Cortex of kidney (tissue), 1 donor: ENCODE results near the gene DHX30.

ENCODE experiments used
- DNase-seq: peaks from one replicate; lab custom pipeline; 2025; lab: John Stamatoyannopoulos, UW

Gene DHX30

DNA sequence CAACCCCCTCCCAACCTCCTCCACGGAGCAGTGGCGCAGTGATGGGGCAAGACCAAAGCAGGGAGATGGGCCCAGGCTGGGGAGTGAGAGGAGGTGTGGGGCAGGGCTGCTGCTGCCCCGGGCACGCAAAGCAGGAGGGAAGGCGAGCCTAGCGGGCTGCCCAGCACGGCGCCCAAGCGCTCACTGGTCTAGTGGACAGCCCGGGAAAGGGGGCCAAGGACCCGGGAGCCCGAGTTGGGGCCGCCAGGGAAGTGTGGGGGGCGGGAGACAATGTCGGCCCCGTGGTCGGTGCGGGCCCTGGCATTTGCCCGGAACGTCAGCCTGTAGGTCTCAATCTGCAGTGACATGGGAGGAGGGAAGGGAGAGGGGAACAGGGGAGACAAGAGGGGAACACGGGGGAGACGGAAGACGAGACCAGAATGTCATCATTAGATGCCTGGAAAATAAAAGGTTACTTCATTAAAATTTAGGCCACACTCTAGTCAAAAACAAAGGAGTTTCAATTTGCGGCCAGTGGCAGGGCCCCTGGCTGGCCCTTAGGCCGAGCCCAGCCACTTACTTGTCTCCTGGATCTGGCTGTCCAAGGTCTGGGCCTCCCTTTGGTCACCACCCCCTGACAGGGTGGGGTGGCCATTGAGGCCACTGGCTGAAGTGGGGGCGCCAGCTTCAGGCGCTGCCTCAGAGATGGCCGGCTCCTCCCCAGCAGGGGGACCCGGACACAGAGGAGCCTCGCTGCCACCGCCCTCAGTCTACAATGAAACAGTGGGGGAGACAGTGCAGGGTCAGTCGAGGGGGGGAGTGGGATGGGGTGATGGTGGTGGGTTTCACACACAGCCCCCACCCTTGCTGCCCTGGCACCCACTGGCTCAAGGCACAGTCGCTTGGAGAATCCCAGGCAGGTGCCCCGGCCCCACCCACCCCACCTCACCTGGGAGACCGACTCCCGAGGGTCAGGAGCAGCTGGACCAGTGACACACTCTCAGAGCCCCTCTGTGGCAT is 50.0 kb downstream of the DHX30 start:
- DNase-seq, result no peak

DNA sequence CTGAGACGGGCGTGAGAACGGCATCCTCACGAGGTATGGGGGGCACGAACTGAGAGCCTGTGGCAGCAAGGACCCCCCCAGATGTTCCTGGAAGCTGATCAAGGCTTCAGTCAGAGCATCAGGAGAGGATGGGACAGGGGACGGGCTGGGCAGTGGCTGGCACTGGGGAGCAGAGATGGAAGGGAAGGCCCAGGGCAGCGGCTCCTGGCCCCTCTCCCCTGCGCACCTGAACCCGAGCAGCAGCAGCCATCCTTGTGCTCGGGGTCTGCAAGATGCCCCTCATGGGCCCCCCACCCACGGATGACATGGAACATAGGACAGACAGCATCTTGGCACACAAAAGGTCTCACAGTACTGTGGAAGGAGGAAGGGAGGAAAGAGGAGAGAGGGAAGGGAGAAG is 51.3 kb downstream of the DHX30 start:
- DNase-seq, result no peak

DNA sequence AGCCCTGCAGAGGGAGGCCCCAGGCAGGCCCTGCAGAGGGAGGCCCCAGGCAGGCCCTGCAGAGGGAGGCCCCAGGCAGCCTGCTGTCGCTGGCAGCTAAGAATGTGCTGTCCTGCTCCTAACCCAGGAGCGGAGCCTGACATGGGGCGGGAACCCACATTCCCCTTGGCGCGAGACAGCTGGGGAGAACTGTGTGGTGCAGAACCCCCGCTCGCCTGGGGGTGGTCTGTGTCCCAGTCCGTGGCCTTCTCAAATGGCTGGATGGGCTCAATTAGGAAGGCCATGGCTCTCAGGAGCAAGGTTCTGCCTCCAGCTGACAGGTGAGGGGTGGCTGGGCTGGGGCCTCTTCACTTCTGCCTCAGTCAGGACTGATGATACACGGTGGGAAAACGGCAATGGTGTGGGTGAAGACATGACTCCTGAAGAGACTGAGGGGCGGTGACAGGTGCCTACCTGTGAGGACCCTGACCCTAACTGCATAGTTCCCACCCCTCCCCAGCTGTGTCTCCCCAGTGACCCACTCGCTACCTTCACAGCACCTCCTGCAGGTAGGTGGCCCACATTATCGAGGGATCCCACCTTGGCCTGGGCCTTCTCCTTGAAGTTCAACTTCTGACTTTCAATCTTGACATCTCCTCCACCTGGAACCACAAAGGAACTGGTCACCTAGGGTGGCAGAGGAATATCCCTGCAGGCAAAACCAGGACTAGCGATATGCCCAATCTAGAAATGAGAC is 52.0 kb downstream of the DHX30 start:
- DNase-seq, result no peak

DNA sequence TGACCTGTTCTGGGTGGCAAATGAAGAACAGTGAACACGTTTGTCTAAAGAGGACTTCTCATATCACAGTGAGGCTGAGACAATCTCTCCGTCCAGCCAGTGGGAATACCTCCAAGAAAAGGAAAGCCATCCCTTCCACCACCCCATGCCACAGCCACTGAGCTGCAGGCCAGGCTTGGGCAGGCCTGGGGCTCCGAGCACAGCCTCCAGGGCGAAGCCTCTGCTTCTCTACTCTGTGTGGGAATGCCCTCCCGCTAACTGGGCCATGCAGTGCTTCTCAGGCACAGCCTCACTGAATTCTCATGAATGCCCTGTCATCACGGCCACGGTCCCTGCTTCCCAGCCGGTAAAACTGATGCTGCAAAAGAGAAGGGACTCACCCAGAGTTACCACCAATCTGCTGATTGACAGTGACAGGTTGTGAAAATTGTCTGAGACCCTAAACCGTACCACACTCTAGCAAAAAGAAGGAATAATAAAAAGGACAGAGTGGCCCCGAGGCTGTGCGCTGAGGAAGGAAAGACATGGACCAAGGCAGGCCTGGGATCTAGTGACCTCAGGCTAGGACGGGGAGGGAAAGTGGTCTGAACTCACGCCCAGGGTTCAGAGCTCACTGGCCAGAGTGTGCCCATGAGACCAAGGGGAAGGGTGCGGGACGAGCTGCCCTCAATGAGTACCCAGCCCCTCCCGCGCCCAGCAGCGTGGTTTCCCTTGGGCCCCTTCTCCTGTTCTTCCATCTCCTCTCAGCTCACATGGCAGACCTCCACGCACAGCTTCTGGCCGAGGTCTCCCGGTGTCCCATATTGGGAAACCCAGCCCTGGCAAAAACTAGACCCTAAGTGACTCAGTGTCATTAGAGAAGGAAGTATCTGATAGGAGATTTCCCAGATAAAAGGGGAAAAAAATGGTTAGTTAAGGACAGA is 52.8 kb downstream of the DHX30 start:
- DNase-seq, result no peak

DNA sequence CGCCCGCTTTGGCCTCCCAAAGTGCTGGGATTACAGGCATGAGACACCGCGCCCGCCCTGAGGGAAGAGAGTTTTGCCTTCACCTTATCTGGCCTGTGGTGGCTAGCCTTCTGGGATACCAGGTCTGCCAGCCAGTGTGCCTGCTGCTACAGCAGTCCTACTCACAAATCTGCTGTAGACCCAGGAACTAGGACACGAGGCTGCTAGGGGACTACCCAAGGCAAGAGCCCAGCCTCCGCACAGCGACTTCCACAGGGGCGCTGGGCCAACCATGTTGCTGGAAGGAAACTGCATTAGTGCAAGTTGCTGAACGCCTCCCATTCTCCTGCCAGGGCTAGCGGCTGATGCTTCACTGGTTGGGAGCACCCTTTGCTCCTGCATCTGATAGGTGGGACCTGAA is 53.7 kb downstream of the DHX30 start:
- no peak for DNase-seq

DNA sequence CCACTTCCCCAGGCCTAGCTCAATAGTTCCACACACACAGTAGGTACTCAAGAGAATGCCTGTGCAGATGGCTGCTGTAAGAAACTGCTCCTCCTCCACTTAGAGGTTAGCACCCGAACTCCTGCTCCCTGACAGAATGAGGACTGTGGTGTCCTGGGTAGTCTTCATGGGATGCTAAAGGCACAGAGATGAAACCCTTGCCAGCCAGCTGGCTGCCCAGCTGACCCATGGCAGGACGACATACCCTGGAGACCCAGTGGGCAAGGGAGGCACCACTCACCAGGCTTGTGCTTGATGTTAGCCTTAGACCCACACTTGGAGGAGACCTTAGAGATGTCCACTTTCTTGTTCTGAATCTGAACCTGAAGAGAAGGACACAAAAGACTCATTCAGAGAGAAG is 54.2 kb downstream of the DHX30 start:
- DNase-seq, result no peak

DNA sequence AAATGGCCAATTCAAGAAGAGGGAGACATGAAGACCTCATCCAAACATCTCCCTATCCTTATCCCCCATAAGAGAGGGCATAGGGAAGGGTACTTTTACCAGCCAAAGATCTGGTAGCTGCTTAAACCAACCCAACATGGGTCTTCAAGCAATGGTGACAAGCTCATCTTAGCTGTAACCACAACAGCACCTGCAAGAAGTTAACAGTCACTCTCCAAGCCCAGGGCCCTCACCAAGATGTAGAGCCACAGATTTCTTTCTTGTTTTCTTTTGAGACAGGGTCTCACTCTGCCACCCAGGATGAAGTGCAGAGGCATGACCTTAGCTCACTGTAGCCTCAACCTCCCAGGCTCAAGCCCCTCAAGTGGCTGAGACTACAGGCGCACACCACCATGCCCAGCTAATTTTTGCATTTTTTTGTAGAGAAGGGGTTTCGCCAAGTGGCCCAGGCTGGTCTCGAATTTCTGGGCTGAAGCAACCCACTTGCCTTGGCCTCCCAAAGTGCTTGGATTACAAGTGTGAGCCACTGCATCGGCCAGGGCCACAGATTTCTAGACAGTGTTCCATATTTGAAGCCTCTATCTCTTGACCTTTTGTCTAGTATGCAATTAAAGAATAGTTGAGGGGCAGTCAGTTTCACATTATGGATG is 57.1 kb downstream of the DHX30 start:
- DNase-seq, result no peak

DNA sequence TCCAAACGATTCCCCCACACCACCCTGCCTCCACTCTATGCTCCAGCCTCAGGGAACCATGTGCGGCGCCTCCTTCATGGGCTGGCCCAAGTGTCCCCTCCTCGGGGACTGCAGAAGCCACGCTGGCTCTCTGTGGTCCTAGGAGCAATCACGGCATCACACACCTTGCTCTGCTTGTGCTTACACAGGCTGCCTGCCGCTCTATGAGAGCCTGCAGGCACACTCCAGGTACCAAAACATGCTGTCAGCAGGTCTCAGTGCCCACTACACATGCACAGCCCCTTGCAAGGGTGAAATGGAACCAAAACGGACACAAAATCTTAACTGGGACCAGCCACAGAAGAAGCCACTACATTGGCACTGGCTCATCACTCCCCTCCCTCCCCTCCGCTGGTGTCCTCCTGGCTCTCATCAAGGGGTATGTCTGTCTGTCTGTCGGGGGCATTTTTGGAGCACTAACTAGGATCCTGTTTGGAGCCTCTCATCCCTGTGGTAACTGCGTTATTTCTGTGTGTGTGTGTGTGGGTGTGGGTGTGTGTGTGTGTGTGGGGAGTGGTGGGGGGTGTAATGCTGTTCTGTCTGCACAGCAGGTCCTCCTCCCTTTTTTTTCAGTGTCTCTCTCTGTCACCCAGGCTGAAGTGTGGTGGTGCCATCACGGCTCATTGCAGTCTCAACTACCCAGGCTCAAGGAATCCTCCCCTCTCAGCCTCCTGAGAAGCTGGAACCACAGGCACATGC is 60.6 kb downstream of the DHX30 start:
- DNase-seq, result no peak

DNA sequence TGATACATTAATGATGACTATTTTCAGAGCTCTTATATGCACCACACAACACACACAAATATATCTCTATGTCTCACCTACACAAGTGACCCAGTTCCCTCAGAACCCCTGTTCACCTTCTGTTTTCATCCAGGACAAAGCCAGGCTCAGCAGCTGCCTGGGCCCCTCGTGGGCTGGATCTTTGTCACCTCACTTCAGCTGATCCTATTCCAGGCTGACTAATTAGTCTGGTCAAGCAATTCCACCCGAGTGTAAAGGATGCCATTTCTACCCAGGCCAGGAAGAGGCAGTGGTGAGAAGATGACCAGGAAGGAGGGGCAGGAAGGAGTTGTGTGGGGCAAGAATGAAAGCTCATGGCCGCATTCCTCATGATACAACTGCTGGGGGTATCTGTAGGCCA is 62.3 kb downstream of the DHX30 start:
- no peak for DNase-seq

DNA sequence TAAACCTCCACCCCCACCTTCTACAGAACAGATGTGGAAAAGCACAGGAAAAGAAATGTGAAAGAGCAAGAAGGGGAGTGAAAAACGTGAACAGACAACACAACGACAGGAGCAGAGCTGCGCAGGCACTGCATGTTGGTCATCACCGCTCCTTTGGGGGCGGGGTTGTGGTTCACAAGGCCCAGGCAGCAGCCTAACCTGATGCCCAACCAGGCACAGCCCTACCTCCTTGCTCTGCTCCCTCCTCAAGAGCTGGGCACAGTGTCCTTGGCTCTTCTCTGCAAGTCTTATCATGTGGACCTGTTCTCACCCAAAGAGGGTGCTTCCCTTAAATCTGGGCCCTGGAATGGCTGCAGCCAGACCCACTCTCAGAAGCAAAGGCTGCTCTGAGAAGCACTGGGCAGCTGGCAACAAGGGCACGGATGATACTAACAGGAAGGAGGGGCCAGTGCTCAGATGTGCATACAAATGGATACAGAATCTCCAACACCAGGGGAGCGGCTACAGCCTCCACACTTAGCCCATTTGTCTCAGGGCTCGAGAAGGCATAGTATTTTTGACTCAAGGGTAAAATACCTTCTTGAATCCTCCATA is 64.6 kb downstream of the DHX30 start:
- no peak for DNase-seq

DNA sequence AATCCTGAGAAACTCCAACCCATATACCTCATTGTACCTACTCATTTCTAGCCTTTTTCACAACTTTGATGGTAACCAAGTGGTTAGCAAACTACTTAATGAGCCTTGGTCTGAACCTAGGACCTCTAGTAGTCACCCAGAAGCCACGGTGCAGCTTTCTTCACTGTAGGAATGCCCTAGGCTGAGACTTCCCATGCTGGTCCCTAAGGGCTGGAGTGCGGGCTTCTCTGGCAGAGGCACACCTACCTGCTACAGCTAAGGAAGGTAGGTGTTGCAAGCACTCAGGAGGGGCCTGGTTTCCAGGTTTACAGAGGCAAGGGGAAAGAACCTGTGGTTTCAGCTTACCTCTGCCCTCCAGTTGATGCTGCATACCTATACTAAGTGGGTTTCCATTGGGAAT is 65.4 kb downstream of the DHX30 start:
- no peak for DNase-seq

DNA sequence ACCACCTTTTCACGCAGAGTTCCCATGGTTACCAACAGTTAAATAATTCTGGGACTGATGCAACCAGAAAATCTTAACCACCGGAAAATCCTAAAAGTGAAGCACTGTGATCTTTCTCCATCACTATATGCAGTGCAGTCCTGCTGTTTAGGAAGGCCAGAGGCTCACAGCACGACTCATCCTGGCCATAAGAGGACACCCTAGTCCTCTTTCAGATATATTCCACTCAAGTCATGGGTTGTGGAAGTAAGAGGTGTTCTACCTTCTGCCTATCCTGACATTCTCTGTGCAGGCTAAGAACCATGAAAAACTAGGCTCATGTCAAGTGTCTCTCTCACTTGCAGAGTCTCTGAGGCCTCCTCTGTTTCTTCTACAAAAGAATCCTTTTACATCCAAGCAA is 67.2 kb downstream of the DHX30 start:
- no peak for DNase-seq

DNA sequence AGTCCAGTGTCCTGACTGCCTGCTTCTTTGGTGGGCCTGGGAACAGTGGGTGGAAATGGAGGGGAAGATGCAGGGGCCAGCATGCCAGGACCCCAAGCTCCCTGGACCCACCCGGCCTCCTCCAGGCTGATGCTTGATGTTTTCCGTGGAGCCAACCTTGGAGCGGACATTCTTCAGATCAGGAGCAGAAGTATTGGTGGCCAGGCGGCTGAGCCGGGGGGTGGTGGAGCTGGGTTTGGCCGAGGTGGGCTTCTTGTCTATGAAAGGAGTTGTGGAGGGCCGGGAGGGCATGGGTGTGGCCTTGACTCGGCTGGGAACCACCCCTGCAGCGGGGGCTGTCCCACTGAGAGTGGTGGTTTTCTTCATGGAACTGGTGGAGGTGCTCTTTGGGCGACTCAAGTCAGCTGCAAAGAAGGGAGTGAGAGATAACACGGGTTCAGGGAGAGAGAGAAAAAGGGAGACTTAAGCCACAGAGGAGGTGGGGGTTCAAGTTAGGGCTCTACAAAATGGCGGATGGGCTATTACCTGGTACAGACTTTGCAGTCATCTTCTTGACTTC is 67.8 kb downstream of the DHX30 start:
- DNase-seq, result no peak

DNA sequence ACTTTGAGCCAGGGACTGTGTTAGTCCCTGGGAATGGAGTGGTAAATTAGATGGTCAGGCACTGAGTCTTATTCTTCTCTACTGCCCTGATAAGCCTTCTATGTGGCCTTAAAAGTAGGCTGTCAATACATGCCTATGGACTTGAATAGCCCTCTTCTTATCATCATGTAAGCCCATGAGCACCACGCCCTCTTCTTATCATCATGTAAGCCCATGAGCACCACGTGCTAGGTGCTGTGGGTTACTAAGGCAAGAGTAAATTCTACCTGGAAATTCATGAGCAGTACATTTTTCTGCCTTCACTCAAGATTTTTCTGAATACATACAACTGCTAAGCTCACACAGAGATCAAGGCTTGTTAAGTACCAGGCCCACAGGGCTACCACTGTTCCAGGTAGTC is 68.5 kb downstream of the DHX30 start:
- DNase-seq, result no peak

DNA sequence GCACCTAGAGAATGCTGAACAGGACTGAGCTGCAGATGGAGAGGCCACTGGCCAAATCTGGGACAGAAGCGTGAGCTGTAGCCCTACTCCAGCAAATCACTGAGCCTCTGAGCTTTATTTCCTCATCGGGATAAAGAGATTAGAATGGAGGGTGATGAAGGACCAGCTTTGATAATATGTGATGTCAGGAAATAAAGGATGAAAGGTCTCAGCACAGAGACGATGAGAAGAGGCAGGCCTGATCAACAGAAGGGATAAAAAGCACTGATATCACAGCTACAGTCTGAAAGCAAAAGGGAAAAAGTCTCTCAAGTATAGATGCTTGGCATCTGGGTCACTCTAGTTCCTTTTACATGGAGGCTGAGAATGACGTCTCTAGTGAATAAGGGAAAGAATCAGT is 70.0 kb downstream of the DHX30 start:
- no peak for DNase-seq

DNA sequence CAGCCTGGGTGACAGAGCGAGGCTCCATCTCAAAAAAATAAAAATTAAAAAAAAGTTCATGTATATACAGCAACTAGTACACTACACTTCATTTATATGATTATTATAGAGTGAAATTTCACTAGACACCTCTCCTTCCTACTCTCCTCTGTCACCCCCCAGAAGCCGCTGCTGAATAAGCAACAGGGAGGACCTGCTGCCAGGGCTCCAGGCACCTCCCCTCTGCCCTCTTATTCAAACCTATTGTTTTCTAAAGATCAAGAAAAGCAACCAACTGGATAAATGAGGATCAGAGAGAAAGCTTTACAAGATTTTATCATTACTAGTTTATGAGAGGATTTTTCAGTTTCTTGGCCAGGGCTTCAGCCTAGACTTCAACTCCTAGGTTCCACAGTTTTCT is 71.5 kb downstream of the DHX30 start:
- no peak for DNase-seq

DNA sequence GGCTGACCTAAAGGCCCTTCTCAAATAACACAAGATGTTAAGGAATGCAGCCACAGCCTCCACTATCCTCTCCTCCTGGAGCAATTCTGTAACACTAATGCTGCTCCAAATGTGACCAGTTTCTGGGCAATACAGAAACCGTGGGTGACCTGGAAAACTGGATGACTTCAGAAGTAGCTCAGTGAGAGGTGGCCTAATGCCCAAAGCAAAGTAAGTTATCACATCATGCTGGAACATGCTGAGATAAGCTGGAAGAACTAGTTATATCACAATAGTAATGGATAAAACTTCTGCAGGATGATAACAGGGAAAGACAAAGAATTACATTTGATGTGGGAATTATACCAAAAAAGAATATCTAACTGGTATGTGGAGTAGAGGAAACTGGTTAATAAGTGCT is 72.0 kb downstream of the DHX30 start:
- no peak for DNase-seq

DNA sequence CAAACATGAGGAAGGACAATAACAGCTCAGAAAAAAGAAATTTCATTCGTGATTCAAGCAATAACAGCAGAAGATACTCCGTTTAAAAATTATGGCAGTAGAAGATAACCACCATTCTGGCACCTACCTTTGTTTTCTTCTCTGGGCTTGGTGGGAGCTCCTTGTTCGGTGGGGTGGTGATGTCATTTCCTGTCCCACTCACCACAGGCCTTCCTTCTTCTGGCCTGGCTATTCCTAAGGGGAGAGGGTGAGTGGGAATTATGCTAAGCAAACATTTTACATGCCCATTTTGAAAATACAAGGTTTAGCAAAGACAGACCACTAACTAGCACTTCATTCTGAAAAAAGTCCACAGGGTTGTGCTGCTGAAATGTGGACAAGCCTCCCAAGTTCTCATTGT is 74.4 kb downstream of the DHX30 start:
- DNase-seq, result no peak

DNA sequence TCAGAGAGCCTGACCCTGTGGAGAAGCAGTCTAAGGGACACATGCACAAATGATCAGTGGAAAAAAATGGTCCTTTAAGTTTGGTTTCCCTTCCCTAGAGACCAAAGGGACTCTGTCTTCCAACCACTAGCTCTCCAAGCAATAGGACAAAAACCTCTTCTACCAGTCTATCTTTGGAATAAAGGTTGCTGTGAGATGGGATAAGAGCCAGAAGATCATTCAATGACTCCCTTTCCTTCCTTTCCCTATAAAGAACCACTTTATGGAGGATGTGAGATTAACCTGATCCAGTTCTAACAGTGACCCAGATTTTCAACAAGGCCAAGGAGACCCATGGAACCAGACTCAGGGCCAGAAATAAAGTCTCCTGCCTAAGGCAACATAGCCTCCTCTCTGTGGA is 74.8 kb downstream of the DHX30 start:
- no peak for DNase-seq

DNA sequence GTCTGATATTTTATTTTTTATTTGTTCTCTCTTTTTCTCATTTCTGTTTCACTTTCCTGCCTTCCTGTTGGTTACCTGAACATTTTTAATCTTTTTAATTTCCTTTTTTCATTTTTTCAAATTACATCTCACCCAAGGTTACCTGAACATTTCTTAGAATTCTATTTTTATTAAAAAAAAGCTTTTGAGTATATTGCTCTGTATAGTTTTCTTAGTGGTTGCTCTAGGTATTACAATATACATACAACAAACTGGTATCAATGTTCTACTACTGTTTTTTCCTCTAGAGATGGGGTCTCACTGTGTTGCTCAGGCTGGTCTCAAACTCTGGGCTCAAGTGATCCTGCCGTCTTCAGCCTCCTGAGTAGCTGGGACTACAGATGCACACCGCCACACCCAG is 79.4 kb downstream of the DHX30 start:
- no peak for DNase-seq
